Panc1 (cell line): Measurements from ENCODE around the gene TMEM31.

ENCODE experiments used
- TCF7L2 ChIP-seq: IDR thresholded peaks from 2 replicates; pipeline ENCODE4 v1.6.1; 2011; ENCODE audit warnings: mild to moderate bottlenecking, low read depth, low read length, inconsistent platforms
- TF ChIP-seq, protein P1 (sequence below): fragments of 450-650 bp; IDR thresholded peaks from 2 replicates; pipeline ENCODE4 v1.5.1; 2017; ENCODE audit warnings: mild to moderate bottlenecking

DNA sequence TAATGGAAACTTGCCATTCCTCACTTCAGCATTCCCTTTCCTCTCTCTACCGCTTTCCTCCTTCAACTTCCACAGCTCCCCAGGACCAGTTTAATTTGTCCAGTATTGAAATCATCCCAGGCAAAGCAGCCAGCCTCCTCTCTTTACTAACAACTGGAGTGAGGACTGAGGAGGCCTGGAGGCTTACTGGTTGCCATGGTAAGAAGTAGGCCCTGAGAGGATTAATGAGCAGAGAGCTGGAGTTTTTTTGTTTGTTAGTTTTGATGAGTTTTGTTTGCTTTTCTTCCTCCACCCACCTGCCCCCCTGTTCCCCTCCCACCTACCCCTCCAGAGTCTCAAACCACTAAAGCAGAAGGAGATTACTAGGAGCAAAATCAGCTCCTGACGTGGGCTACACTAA is 36.5 kb downstream of the TMEM31 start:
- no peak for TF ChIP-seq TCF7L2
- TF ChIP-seq, protein P1, sequence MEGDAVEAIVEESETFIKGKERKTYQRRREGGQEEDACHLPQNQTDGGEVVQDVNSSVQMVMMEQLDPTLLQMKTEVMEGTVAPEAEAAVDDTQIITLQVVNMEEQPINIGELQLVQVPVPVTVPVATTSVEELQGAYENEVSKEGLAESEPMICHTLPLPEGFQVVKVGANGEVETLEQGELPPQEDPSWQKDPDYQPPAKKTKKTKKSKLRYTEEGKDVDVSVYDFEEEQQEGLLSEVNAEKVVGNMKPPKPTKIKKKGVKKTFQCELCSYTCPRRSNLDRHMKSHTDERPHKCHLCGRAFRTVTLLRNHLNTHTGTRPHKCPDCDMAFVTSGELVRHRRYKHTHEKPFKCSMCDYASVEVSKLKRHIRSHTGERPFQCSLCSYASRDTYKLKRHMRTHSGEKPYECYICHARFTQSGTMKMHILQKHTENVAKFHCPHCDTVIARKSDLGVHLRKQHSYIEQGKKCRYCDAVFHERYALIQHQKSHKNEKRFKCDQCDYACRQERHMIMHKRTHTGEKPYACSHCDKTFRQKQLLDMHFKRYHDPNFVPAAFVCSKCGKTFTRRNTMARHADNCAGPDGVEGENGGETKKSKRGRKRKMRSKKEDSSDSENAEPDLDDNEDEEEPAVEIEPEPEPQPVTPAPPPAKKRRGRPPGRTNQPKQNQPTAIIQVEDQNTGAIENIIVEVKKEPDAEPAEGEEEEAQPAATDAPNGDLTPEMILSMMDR: no peak
